WTC11 (cell line): ENCODE results near the gene NDUFV3.
"Not testable (repeated sequence)": the region's sequence is repeated elsewhere in the genome, so short reads cannot be mapped to it uniquely, and the experiment has no call there.

Experiments
- GRHL2 ChIP-seq: fragments of 250-450 bp; sonication (Bioruptor Pico); IDR thresholded peaks from 2 replicates; pipeline ENCODE4 v1.8.0; 2022; ENCODE audit warnings: mild to moderate bottlenecking, moderate library complexity; ENCODE audit not compliant: insufficient replicate concordance, severe bottlenecking
- TF ChIP-seq, protein P1 (sequence below): sonication (generic); formaldehyde crosslinking; IDR thresholded peaks from 2 replicates; pipeline ENCODE4 v1.8.0; 2023; ENCODE audit warnings: missing genetic modification reagents, mild to moderate bottlenecking, borderline replicate concordance

DNA sequence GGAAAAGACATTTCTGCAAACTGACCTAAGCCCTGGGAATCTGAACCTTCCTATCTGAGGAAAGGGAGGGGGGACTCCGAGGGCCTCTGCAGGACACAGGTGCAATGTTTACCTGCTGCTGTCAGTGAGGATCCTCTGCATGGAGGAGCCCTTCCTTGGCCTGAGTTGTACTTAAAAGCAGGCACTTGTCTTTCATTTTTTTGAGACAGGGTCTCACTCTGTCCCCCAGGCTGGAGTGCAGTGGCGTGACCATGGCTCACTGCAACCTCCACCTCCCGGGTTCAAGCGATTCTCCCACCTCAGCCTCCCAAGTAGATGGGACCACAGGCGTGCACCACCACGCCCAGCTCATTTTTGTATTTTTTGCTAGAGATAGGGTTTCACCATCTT lies 45.5 kb downstream of the NDUFV3 start:
- not testable (repeated sequence) for TF ChIP-seq GRHL2 (CRISPR knock-in tag)
- TF ChIP-seq, protein P1, sequence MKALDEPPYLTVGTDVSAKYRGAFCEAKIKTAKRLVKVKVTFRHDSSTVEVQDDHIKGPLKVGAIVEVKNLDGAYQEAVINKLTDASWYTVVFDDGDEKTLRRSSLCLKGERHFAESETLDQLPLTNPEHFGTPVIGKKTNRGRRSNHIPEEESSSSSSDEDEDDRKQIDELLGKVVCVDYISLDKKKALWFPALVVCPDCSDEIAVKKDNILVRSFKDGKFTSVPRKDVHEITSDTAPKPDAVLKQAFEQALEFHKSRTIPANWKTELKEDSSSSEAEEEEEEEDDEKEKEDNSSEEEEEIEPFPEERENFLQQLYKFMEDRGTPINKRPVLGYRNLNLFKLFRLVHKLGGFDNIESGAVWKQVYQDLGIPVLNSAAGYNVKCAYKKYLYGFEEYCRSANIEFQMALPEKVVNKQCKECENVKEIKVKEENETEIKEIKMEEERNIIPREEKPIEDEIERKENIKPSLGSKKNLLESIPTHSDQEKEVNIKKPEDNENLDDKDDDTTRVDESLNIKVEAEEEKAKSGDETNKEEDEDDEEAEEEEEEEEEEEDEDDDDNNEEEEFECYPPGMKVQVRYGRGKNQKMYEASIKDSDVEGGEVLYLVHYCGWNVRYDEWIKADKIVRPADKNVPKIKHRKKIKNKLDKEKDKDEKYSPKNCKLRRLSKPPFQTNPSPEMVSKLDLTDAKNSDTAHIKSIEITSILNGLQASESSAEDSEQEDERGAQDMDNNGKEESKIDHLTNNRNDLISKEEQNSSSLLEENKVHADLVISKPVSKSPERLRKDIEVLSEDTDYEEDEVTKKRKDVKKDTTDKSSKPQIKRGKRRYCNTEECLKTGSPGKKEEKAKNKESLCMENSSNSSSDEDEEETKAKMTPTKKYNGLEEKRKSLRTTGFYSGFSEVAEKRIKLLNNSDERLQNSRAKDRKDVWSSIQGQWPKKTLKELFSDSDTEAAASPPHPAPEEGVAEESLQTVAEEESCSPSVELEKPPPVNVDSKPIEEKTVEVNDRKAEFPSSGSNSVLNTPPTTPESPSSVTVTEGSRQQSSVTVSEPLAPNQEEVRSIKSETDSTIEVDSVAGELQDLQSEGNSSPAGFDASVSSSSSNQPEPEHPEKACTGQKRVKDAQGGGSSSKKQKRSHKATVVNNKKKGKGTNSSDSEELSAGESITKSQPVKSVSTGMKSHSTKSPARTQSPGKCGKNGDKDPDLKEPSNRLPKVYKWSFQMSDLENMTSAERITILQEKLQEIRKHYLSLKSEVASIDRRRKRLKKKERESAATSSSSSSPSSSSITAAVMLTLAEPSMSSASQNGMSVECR (CRISPR knock-in tag): not testable (repeated sequence)
